Activated T-cell treated with anti-CD3 and anti-CD28 coated beads, Interleukin-2, amount 50 U/mL, for 4 hours (primary cell): ENCODE measurements around the gene CRY1. TPM values are rescaled to one million over a fixed set of nuclear protein-coding genes. Genes with fewer than 3 reads are reported as not detected.
"Not testable (repeated sequence)": the region's sequence is repeated elsewhere in the genome, so short reads cannot be mapped to it uniquely, and the experiment has no call there.

Experiments
- ATAC-seq, 2 donors: fragments of 200-7000 bp; cut with Tn5 transposase; one replicate each; pipeline ENCODE4 v1.10.0; 2021
- DNase-seq: peaks from one replicate; pipeline ENCODE4 v3.0.0-alpha.2; 2020
- H3K27me3 Mint-ChIP-seq: one replicate; pipeline ENCODE4 v1.8.0; 2021; ENCODE audit warnings: low read depth, mixed read lengths
- H3K36me3 Mint-ChIP-seq: one replicate; pipeline ENCODE4 v1.8.0; 2022; ENCODE audit warnings: mixed read lengths; ENCODE audit not compliant: insufficient read depth
- H3K4me1 Mint-ChIP-seq: one replicate; pipeline ENCODE4 v1.8.0; 2021; ENCODE audit warnings: low read depth, mixed read lengths
- H3K4me3 Mint-ChIP-seq: one replicate; pipeline ENCODE4 v1.8.0; 2021; ENCODE audit warnings: mild to moderate bottlenecking, moderate library complexity, mixed read lengths
- H3K9me3 Mint-ChIP-seq: one replicate; pipeline ENCODE4 v1.8.0; 2021; ENCODE audit warnings: mixed read lengths
- total RNA-seq, 3 donors: library from RNA; stranded (reverse); gene quantifications; one replicate each; pipeline ENCODE4 v1.2.1, GENCODE V29; 2021

The CRY1 gene
- total RNA-seq, 3 donors from 2014 or later: 30.5 to 34.4 (median 30.5) TPM

GRCh38 chr12:107101651-107102050 is 8.3 kb upstream of the CRY1 start:
- no peak overlapping the region for H3K4me3 Mint-ChIP-seq
- no peaks in the 10 kb centered on the region for H3K4me1 Mint-ChIP-seq
- no peaks in the 10 kb centered on the region for H3K36me3 Mint-ChIP-seq
- DNase-seq (no peak), ATAC-seq (no peak)
- peaks cover 16% of the 10 kb centered on the region for H3K27me3 Mint-ChIP-seq
- H3K9me3 Mint-ChIP-seq: no peaks in the 10 kb centered on the region

DNA sequence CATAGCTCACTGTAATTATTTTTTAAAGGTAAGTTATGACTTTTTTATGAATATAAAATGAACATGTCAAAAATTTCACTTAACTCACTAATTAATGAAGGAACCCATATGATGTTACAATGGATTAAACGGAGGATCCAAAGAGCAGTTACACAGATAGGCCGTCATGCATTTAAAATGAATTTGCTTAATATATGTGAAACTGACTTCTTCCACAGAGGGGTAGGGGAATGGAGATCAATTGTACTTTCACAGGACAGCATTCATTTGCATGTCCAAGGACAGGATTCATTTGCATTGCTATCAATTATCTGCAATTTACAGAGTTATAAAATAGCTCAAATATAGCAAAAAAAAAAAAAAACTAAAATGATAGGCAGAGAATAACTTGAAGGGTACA is 6.6 kb upstream of the CRY1 start:
- peaks cover 17% of the 10 kb centered on the region for H3K27me3 Mint-ChIP-seq
- no peaks in the 10 kb centered on the region for H3K36me3 Mint-ChIP-seq
- DNase-seq (no peak), ATAC-seq (no peak)
- peaks cover 3% of the 10 kb centered on the region for H3K9me3 Mint-ChIP-seq
- H3K4me1 Mint-ChIP-seq: no peaks in the 10 kb centered on the region
- no peak overlapping the region for H3K4me3 Mint-ChIP-seq

DNA sequence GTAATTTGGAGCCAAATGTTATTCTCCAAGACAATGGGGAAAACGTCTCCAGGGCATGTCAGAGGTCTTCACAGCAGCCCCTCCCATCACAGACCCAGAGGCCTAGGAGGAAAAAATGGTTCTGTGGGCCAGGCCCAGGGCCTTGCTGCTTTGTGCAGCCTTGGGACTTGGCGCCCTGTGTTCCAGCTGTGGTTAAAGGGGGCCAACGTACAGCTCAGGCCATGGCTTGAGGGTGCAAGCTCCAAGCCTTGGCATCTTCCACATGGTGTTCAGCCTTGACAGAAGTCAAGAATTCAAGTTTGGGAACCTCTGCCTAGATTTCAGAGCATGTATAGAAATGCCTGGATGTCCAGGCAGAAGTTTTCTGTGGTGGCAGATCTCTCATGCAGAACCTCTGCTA is 3.2 kb upstream of the CRY1 start:
- Mint-ChIP-seq H3K4me3 (no peak overlapping the region), H3K27me3 (peaks cover 17% of the 10 kb centered on the region), H3K9me3 (peaks cover 3% of the 10 kb centered on the region), H3K36me3 (no peaks in the 10 kb centered on the region), H3K4me1 (peaks cover 3% of the 10 kb centered on the region)
- DNase-seq: no peak
- ATAC-seq: no peak

- peaks cover 3% of the 10 kb centered on the region for H3K4me1 Mint-ChIP-seq
- ATAC-seq (no peak), DNase-seq (no peak)
- H3K9me3 Mint-ChIP-seq: peaks cover 3% of the 10 kb centered on the region
- H3K4me3 Mint-ChIP-seq: no peak overlapping the region
- peaks cover 9% of the 10 kb centered on the region for H3K27me3 Mint-ChIP-seq
- H3K36me3 Mint-ChIP-seq: no peaks in the 10 kb centered on the region
Observed at GRCh38 chr12:107094183-107094448, 767 bp upstream of the CRY1 start.

DNA sequence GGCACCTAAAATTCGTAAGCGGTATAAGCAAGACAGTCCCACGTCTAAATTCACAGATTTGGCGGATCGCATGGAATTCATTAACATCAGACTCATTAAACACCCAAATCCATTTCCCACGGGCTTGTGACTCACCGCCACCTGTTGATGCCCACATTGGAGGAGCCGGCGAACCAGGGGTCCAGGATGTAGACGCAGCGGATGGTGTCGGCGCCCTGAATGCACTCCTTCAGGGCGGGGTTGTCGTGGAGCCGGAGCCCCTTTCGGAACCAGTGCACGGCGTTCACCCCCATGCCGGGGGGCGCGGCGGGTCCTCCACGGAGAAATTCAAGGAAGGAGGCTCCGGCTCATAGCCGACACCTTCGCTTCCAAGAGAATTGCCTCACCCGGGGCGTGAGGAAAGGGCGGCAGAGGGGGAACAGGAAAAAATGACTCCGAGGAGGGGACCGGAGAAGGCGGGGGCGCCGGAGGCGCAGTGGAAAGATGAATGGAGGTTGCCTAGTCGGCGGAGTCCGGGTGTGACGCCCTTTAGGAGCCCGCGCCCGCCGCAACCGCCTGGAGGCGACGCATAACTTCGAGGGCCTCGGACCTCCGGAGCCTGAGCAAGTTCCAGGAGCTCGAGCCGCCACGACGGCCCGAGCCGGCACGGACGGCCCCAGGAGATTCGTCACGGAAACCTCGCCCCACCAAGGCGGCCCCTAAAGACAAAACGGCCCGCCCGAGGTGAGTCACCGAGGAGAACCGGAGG is 506 bp downstream of the CRY1 start:
- no peak overlapping the region for H3K4me3 Mint-ChIP-seq
- H3K27me3 Mint-ChIP-seq: peaks cover 9% of the 10 kb centered on the region

DNA sequence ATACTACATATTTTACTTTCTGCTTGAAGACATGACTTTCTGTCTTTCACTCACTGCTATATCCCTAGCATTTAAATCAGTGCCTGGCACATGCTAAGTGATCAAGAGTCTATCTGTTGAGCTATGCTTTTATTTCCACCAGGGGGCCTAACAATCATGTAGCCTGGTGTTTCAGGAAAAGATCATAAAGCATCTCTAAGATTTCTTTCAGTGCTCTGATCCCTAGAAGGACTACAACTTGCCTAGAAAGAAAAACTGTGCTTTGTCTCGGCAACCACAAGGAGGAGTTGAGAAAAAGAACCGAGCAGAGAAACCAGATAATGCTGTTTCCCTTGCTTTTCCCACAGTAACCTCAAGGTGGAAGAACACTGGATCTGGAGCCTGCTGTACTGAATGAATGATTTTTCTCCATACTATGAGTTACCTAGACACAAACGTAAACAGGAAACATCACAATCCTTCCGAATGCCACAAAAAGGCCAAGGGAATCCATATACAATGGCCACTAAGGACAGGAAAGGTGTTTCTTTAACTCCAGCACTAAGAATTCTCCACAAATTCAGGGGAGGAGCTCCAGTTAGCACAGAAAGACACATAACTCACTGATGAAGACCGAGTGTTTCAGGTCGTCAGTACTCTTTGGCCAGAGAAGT is 1.2 kb downstream of the CRY1 start:
- no peak overlapping the region for H3K4me3 Mint-ChIP-seq
- H3K9me3 Mint-ChIP-seq: peaks cover 3% of the 10 kb centered on the region
- peaks cover 6% of the 10 kb centered on the region for H3K27me3 Mint-ChIP-seq
- H3K36me3 Mint-ChIP-seq: peaks cover 6% of the 10 kb centered on the region
- H3K4me1 Mint-ChIP-seq: peaks cover 10% of the 10 kb centered on the region
- DNase-seq: no peak
- peak; percentile 1 to 4 for ATAC-seq

More for the DNA sequence above, 506 bp downstream of the CRY1 start:
- H3K36me3 Mint-ChIP-seq: peaks cover 4% of the 10 kb centered on the region
- peaks cover 3% of the 10 kb centered on the region for H3K9me3 Mint-ChIP-seq
- peak; percentile 76 for DNase-seq
- H3K4me1 Mint-ChIP-seq: peaks cover 7% of the 10 kb centered on the region
- ATAC-seq: peak; percentile 66 to 70

DNA sequence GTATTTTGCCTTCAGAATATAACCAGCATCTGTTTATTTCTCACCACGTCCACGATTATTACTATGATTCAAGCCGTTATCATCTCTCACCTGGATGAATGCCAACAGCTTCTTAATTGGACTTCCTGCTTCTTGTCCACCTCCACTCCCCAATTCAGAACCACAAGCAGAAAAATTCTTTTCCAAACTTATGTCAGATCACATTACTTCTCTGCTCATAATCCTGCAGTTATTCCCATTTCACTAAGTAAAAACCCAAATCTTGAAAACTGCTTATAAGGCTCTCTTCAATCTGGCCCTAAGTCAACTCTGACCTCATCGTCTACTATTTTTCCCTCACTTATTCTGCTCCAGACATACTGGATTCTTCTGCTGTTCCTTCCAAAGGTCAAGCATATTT is 2.0 kb downstream of the CRY1 start:
- no peak for DNase-seq
- ATAC-seq: no peak
- H3K9me3 Mint-ChIP-seq: peaks cover 3% of the 10 kb centered on the region
- no peak overlapping the region for H3K4me3 Mint-ChIP-seq
- H3K36me3 Mint-ChIP-seq: peaks cover 12% of the 10 kb centered on the region
- no peaks in the 10 kb centered on the region for H3K27me3 Mint-ChIP-seq
- H3K4me1 Mint-ChIP-seq: peaks cover 16% of the 10 kb centered on the region

GRCh38 chr12:107090711-107091110 is 2.6 kb downstream of the CRY1 start:
- ATAC-seq: no peak
- H3K4me3 Mint-ChIP-seq: no peak overlapping the region
- H3K9me3 Mint-ChIP-seq: no peaks in the 10 kb centered on the region
- no peaks in the 10 kb centered on the region for H3K27me3 Mint-ChIP-seq
- no peak for DNase-seq
- peaks cover 16% of the 10 kb centered on the region for H3K4me1 Mint-ChIP-seq
- peaks cover 15% of the 10 kb centered on the region for H3K36me3 Mint-ChIP-seq

DNA sequence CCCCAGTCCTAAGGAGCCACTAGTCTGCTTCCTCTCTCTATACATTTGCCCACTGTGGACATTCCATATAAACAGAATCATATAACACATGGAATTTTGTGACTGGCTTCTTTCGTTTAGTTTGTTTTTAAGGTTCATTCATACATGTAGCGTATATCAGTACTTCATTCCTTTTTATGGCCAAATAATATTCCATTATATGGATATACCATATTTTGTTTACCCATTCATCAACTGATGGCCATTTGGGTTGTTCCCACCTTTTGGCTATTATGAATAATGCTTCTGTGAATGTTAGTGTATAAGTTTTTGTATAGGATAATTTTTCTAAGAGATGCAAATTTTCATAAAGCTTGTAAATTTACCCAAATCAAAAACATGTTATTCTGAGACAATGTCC is 4.4 kb downstream of the CRY1 start:
- H3K36me3 Mint-ChIP-seq: peaks cover 21% of the 10 kb centered on the region
- H3K4me3 Mint-ChIP-seq: no peak overlapping the region
- no peaks in the 10 kb centered on the region for H3K27me3 Mint-ChIP-seq
- ATAC-seq: no peak
- no peak for DNase-seq
- H3K9me3 Mint-ChIP-seq: no peaks in the 10 kb centered on the region
- peaks cover 18% of the 10 kb centered on the region for H3K4me1 Mint-ChIP-seq

GRCh38 chr12:107086314-107086713 is 7.0 kb downstream of the CRY1 start:
- Mint-ChIP-seq H3K36me3 (peaks cover 28% of the 10 kb centered on the region), H3K4me3 (no peak overlapping the region), H3K9me3 (peaks cover 11% of the 10 kb centered on the region), H3K27me3 (no peaks in the 10 kb centered on the region), H3K4me1 (peaks cover 18% of the 10 kb centered on the region)
- ATAC-seq (no peak), DNase-seq (no peak)

DNA sequence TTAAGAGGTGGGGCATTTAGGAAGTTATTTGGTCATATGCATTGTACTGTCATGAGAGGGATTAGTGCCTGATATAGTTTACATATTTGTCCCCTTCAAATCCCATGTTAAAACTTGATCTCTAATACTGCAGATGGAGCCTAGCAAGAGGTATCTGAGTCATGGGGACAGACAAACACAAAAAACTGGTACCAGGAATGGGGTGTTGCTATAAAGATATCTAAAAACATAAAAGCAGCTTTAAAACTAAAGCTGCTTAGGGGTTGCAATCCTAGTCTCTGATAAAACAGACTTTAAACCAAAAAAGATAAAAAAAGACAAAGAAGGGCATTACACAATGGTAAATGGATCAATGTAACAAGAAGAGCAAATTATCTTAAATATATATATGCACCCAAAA is 11.6 kb downstream of the CRY1 start:
- Mint-ChIP-seq H3K9me3 (peaks cover 11% of the 10 kb centered on the region), H3K36me3 (peaks cover 24% of the 10 kb centered on the region), H3K4me1 (peaks cover 13% of the 10 kb centered on the region), H3K27me3 (no peaks in the 10 kb centered on the region), H3K4me3 (no peak overlapping the region)
- DNase-seq (no peak), ATAC-seq (no peak)

- H3K4me1 Mint-ChIP-seq: peaks cover 15% of the 10 kb centered on the region
- H3K4me3 Mint-ChIP-seq: no peak overlapping the region
- H3K9me3 Mint-ChIP-seq: peaks cover 11% of the 10 kb centered on the region
- ATAC-seq (no peak), DNase-seq (no peak)
- H3K36me3 Mint-ChIP-seq: peaks cover 16% of the 10 kb centered on the region
- H3K27me3 Mint-ChIP-seq: no peaks in the 10 kb centered on the region
Observed at GRCh38 chr12:107080299-107080698, 13.1 kb downstream of the CRY1 start.

GRCh38 chr12:107079172-107080011 is 14.0 kb downstream of the CRY1 start:
- Mint-ChIP-seq H3K4me1 (peaks cover 14% of the 10 kb centered on the region), H3K27me3 (no peaks in the 10 kb centered on the region), H3K4me3 (no peak overlapping the region), H3K36me3 (peaks cover 15% of the 10 kb centered on the region), H3K9me3 (peaks cover 11% of the 10 kb centered on the region)
- ATAC-seq (peak; percentile 76 to 77), DNase-seq (no peak)

DNA sequence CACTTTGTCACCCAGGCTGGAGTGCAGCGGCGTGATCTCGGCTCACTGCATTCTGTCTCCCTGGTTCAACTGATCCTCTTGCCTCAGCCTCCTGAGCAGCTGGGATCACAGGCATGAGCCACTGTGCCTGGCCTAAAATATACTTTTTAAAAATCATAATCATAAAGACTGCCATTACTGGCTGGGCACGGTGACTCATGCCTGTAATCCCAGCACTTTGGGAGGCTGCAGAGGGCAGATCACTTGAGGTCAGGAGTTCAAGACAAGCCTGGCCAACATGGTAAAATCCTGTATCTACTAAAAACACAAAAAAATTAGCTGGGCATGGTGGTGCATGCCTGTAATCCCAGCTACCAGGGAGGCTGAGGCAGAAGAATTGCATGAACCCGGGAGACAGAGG is 20.1 kb downstream of the CRY1 start:
- not testable (repeated sequence) for H3K27me3 Mint-ChIP-seq, H3K4me3 Mint-ChIP-seq, H3K9me3 Mint-ChIP-seq, DNase-seq, ATAC-seq
- peaks cover 11% of the 10 kb centered on the region for H3K36me3 Mint-ChIP-seq
- H3K4me1 Mint-ChIP-seq: peaks cover 14% of the 10 kb centered on the region
